Hematopoietic multipotent progenitor cell treated with erythropoietin and hydrocortisone succinate and interleukin-3 and kit ligand, for 17 days (in vitro differentiated cells): ENCODE measurements around the gene NRF1.

Experiments
- DNase-seq: peaks from one replicate; pipeline ENCODE4 v3.0.0-alpha.2; 2015; ENCODE audit warnings: low spot score

Gene NRF1

GRCh38 chr7:129740574-129741410 lies 129.3 kb downstream of the NRF1 start:
- no peak for DNase-seq

DNA sequence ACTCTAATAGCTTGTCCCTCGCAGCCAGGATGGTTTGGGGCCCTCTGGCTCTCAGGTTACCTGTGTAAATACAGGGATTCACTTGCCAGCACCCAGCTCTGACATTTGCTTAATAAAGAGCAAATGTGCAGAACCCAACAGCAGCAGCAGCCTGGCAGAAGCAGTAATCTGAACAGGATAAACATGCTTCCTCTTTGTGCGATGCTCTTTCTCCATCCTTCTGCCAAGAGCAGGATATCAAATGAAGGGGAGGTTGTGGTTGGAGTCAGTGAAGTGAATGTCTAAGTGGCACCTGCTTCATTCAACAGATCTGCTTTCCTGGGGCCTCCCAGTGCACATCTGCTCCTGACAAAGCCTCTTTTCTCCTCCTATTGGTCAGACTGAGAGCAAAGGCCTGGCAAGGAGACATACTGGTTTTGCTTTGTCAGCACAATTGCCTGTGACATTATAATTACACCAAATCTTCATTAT lies 130.3 kb downstream of the NRF1 start:
- DNase-seq: no peak

- DNase-seq: no peak
These were observed 130.7 kb downstream of the NRF1 start for GRCh38 chr7:129742256-129742655.

DNA sequence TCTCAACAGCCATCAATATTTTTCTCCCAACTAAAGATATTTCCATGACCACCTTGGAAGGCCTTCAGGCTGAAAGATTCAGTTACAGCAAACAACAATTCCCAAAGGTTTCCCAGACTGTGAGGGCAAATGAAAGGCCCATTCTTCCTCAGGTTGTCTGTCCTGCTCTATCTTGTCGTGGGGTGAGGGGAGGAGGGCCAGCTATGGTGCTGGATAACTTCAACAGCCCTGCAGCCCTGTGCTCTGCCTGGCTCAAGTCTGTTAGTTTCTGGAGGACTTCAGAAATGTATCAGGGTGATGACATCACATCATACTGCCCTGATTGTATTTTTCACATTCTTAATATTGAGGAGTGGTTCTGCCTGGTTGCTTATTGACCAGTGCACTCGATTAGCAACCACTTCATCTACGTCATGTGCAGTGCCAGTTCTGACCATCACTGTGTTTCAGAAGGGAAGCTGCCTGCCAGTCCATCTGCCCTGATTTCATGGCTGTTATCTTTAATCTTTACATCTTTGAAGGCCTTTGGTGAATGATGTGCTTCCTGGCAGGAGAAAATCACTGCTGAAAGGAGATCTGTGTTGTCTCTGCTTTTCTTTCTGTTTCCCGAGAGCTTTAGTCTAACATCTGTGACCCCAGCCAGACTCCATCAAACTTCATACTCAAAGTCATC lies 135.5 kb downstream of the NRF1 start:
- DNase-seq: no peak

DNA sequence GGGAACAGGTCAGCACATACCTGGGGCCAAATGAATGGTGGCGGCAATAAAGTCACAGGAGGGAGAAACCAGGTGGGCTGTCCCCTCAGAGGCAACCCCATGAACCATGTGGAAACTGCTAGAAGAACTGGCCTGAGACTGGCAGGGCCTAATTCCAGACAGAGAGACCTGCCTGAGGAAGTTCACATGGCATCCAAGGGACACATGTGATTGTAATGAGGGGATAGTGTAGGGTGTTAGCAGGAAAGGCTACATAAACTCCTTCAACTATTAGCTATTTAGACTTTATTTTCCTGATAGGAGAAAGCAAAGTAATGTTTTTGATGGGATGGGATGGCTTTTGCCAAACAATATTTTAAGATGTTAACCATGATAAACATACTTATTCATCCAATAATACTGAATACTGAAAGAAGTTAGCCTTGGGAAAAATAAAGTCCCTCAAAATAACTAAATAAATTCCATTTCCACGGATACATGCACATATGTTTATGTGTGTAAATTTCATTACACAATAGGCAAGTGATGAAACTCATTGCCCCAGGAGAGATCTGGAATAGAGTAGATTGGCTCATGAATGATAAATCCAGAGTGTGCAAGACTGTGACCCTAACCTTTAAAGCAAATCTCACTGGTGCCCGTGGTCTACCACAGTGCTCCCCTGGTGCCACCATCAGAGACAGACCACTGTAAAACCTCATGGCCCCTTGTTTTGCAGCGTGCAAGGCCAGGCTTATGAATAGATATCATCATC lies 137.0 kb downstream of the NRF1 start:
- DNase-seq: no peak

DNA sequence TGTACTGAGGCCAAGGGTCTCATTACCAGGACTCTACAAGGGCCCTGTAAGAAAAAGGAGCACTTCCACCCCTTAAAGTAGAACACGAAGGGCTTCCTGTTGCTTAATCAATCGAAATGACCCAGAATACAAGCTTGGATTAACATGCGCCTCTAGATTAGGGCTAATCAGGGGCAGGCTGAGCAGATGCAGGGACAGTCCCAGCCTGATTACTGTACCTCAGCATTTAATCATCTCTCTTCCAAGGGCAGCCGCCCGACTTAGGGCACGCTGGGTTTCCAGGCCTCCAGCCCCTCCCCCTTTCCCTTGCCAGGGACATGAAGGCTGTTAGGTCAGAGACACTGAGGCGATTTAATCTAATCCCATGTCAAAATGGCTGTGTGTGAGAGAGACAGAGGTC lies 138.6 kb downstream of the NRF1 start:
- DNase-seq: peak; percentile 87

DNA sequence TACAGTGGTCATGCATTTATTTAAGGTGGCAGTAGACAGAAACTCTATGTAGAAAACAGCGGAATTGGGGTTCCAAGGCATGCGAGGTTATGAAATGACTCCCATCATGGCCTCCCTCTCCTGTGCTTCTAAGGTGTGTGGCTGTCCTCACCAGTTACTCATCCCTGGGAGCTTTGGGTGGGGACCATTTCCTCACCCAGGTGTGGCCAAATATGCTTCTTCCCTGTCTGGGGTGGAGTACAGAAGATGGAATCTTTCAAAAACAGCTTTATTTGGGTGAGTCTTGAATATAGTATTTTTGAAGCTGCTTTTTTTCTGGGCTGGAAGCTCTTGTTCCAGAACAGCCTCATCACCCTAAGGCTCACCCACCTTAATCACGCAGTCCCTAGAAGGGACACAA lies 139.0 kb downstream of the NRF1 start:
- DNase-seq: peak; percentile 79

DNA sequence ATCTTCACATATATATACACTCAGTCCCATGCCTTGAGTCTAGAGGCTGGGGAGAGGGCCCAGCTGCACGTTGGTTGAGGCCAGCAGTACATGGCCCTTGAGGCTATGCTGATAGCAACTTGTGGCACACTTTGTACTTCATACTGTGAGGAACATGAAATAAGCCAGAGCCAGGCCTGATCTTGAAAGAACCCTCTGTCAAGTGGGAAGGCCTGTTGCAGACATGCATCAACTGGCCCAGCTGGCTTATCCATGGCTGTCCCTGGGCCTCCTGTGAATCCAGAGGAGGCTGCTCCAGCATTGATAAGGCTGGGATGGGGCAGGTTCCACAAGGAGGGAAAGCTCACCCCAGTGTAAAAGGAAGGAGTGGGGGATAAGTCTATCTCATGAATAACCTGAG lies 140.4 kb downstream of the NRF1 start:
- DNase-seq: peak; percentile 30

DNA sequence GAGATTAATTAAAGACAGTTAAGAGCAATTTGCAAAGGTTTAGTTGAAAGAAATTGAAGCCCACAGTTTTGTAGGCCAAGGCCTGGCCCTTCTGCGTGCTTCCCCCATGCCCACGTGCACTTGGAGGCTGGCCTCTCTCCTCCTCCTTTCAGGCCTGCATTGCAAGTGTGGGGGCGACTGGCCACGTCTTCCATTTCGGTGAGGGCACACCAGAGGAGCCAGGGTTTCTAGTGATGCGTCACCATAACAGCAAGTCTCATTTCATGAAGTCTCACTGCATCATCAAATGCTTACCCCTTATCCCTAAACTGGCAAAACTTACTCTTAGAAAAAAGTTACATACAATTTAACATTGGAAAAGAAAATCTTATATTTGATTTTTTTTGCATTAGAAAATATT lies 141.2 kb downstream of the NRF1 start:
- DNase-seq: no peak

GRCh38 chr7:129754406-129754805 lies 142.9 kb downstream of the NRF1 start:
- DNase-seq: no peak

- DNase-seq: no peak
These were observed 146.5 kb downstream of the NRF1 start for GRCh38 chr7:129757991-129758390.

DNA sequence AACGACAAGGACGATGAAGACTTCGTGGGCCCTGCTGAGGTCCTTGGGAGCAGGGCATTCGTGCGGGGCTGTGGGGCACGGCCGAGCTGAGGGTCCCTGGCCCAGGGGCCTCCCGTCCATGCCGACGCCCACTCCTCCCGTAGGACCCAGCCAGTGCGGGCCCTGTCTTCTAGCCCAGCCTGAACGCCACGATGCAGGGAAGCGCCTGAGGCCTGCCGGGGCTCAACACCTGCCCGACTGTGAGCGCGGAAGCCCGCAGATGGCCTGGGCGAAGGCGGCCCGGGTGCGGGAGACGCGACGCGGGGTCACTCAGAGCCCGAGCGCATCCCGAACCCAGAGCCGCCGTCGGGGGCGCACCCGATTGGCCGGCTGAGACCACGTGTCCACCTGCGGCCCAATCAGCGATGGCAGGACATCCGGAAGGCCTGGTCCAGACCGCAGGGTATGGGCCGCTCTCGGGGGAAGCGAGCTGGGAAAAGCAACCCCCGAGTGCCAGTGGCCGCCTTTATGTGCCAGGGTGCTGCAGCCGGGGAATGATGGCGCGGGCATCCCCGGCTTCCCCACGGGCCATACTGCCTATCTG lies 151.0 kb downstream of the NRF1 start:
- no peak for DNase-seq

GRCh38 chr7:129764247-129765084 lies 152.9 kb downstream of the NRF1 start:
- DNase-seq: no peak

DNA sequence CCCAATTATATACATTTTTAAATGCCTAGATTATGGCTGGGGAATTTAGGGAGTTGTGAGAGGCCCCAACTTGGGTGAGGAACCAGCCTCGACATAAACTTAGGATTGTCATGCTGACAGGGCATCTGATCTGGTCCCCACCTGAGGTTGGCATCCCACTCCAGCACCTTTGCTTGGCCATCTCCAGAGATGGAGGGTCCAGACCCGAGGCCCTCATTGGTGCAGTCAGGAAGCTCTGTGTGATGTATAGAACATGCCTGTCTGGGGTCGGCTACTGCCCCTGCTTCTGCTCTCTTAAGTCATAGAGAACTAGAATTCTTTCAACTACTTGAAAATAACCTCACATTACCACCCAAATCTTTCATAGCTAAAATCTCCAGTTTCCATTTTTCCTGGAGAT lies 153.8 kb downstream of the NRF1 start:
- no peak for DNase-seq

- DNase-seq: no peak
These were observed 155.8 kb downstream of the NRF1 start for GRCh38 chr7:129767120-129768015.

DNA sequence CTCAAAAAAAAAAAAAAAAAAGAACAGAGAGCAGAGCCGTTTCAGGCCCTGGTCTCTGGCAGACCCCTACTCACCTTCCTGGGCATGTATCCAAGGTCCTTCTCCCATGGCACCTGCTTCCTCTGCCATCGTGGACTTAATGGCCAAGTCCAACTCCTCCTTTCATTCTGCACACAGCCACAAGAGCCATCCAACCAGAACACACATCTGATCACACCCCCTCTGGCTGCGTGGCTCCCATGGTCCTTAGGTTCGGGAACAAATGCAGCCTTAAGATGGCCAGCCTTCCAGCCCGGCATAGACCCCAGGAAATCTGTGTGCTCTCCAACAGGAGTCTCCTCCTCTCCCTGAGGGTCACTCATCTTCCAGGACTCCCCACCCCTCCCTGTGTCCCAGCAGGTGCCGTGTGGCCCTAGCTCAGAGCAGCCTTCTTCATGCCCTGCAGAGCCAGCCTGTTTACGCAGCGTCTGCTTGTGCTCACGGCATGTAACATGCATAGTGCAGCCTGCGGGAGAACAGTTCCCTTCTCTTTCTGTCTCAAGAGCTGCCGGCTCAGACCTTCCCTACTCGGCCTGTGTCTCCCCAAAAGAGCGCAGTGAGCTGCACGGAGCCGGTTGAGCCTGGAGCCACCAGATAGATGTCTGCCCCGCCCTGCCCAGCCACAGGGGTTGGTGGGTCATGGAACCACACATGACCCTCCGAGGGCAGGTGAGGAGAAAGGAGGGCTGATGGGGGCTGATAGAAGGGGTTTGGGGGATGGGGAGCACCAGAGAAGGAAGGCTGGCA lies 157.3 kb downstream of the NRF1 start:
- DNase-seq: no peak

- no peak for DNase-seq
These were observed 157.9 kb downstream of the NRF1 start for GRCh38 chr7:129769400-129769774.

GRCh38 chr7:129769866-129770808 lies 158.6 kb downstream of the NRF1 start:
- DNase-seq: no peak
